GM15510 (cell line): ENCODE results near the gene SMTNL2.

Experiments
- POLR2A ChIP-seq: IDR thresholded peaks from 3 replicates; pipeline ENCODE4 v1.6.1; 2011; ENCODE audit warnings: borderline replicate concordance; ENCODE audit not compliant: insufficient read length; ENCODE audit errors: extremely low read depth

The SMTNL2 gene

GRCh38 chr17:4584101-4584916 lies at the start of gene SMTNL2:
Gene SMTNL2, plus strand, starts transcription at chr17:4584529. Its CDS starts 77 bp downstream, at chr17:4584606.
- TF ChIP-seq POLR2A: no peak

- TF ChIP-seq POLR2A: no peak
These were observed 49.2 kb upstream of the SMTNL2 start for GRCh38 chr17:4534928-4535666.

- TF ChIP-seq POLR2A: no peak
These were observed 48.6 kb upstream of the SMTNL2 start for GRCh38 chr17:4535667-4536258.

- TF ChIP-seq POLR2A: no peak
These were observed 48.0 kb upstream of the SMTNL2 start for GRCh38 chr17:4536259-4536741.

GRCh38 chr17:4536742-4537411 lies 47.5 kb upstream of the SMTNL2 start:
- no peak for TF ChIP-seq POLR2A

GRCh38 chr17:4537451-4538235 lies 46.7 kb upstream of the SMTNL2 start:
- TF ChIP-seq POLR2A: no peak

GRCh38 chr17:4538236-4539002 lies 45.9 kb upstream of the SMTNL2 start:
- TF ChIP-seq POLR2A: no peak

GRCh38 chr17:4539025-4539424 lies 45.3 kb upstream of the SMTNL2 start:
- no peak for TF ChIP-seq POLR2A

GRCh38 chr17:4539576-4540223 lies 44.6 kb upstream of the SMTNL2 start:
- TF ChIP-seq POLR2A: no peak

- no peak for TF ChIP-seq POLR2A
These were observed 44.1 kb upstream of the SMTNL2 start for GRCh38 chr17:4540224-4540651.

- TF ChIP-seq POLR2A: no peak
These were observed 43.5 kb upstream of the SMTNL2 start for GRCh38 chr17:4540687-4541327.

GRCh38 chr17:4541328-4542002 lies 42.9 kb upstream of the SMTNL2 start:
- TF ChIP-seq POLR2A: no peak

GRCh38 chr17:4542003-4542725 lies 42.2 kb upstream of the SMTNL2 start:
- TF ChIP-seq POLR2A: no peak
